Neutrophil (primary cell): ENCODE data around the gene AQR.

Source experiments
- H3K27ac ChIP-seq: fragments of 200-600 bp; sonication (generic); 2 replicates; pipeline ENCODE4 v1.5.1; 2016; ENCODE audit warnings: mild to moderate bottlenecking, moderate library complexity
- H3K27me3 ChIP-seq: fragments of 200-600 bp; sonication (generic); 2 replicates; pipeline ENCODE4 v1.6.0; 2016; ENCODE audit warnings: mild to moderate bottlenecking
- H3K36me3 ChIP-seq: fragments of 200-600 bp; sonication (generic); 2 replicates; pipeline ENCODE4 v1.5.1; 2017
- H3K4me1 ChIP-seq, 2 experiments: fragments of 200-600 bp in 1 of 2; sonication (generic) in 1 of 2; 1 replicate in 1 of 2; 2 replicates in 1 of 2; pipeline versions ENCODE4 v1.5.1 to v1.6.1; 2013 to 2016; ENCODE audit warnings: low read depth in 1 of 2, low read length in 1 of 2, mild to moderate bottlenecking in 1 of 2, moderate library complexity in 1 of 2; ENCODE audit not compliant: control insufficient read depth in 1 of 2, insufficient read depth in 1 of 2
- H3K4me3 ChIP-seq, 2 experiments: fragments of 200-600 bp in 1 of 2; sonication (generic) in 1 of 2; 1 replicate in 1 of 2; 2 replicates in 1 of 2; pipeline ENCODE4 v1.5.1; 2013 to 2016; ENCODE audit warnings: low read depth in 1 of 2, low read length in 1 of 2, mild to moderate bottlenecking in 1 of 2, moderate library complexity in 1 of 2
- H3K9me3 ChIP-seq: fragments of 200-600 bp; sonication (generic); 2 replicates; pipeline ENCODE4 v1.5.1; 2016
- TF ChIP-seq, protein P1 (sequence below): fragments of 200-600 bp; sonication (generic); IDR thresholded peaks from 2 replicates; pipeline ENCODE4 v1.5.1; 2016; ENCODE audit warnings: antibody characterized with exemption

The AQR gene

GRCh38 chr15:34851007-34851406, 118.5 kb downstream of the AQR start:
- TF ChIP-seq, protein P1, sequence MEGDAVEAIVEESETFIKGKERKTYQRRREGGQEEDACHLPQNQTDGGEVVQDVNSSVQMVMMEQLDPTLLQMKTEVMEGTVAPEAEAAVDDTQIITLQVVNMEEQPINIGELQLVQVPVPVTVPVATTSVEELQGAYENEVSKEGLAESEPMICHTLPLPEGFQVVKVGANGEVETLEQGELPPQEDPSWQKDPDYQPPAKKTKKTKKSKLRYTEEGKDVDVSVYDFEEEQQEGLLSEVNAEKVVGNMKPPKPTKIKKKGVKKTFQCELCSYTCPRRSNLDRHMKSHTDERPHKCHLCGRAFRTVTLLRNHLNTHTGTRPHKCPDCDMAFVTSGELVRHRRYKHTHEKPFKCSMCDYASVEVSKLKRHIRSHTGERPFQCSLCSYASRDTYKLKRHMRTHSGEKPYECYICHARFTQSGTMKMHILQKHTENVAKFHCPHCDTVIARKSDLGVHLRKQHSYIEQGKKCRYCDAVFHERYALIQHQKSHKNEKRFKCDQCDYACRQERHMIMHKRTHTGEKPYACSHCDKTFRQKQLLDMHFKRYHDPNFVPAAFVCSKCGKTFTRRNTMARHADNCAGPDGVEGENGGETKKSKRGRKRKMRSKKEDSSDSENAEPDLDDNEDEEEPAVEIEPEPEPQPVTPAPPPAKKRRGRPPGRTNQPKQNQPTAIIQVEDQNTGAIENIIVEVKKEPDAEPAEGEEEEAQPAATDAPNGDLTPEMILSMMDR, result no peak
- H3K36me3 ChIP-seq, result peaks cover 22% of the 10 kb centered on the region
- no peaks in the 10 kb centered on the region for H3K27me3 ChIP-seq
- no peak overlapping the region for H3K27ac ChIP-seq
- peaks cover 0 to 3% of the 10 kb centered on the region in 2 experiments for H3K4me1 ChIP-seq
- H3K9me3 ChIP-seq, result no peaks in the 10 kb centered on the region
- no peak overlapping the region for H3K4me3 ChIP-seq

GRCh38 chr15:34850121-34850520, 119.4 kb downstream of the AQR start:
- H3K4me1 ChIP-seq, result peaks cover 0 to 3% of the 10 kb centered on the region in 2 experiments
- TF ChIP-seq, protein P1, result no peak
- no peak overlapping the region for H3K4me3 ChIP-seq
- no peaks in the 10 kb centered on the region for H3K9me3 ChIP-seq
- no peaks in the 10 kb centered on the region for H3K27me3 ChIP-seq
- peaks cover 13% of the 10 kb centered on the region for H3K36me3 ChIP-seq
- no peak overlapping the region for H3K27ac ChIP-seq

- H3K36me3 ChIP-seq, result peaks cover 6% of the 10 kb centered on the region
- H3K4me1 ChIP-seq, result peaks cover 0 to 3% of the 10 kb centered on the region in 2 experiments
- H3K4me3 ChIP-seq, result no peak overlapping the region
- H3K27me3 ChIP-seq, result no peaks in the 10 kb centered on the region
- TF ChIP-seq, protein P1, result no peak
- H3K9me3 ChIP-seq, result no peaks in the 10 kb centered on the region
- no peak overlapping the region for H3K27ac ChIP-seq
Measured at GRCh38 chr15:34849364-34849959, 120.1 kb downstream of the AQR start.

GRCh38 chr15:34847598-34847997, 121.9 kb downstream of the AQR start:
- no peak overlapping the region for H3K4me3 ChIP-seq
- peaks cover 0 to 3% of the 10 kb centered on the region in 2 experiments for H3K4me1 ChIP-seq
- peaks cover 1% of the 10 kb centered on the region for H3K36me3 ChIP-seq
- no peaks in the 10 kb centered on the region for H3K27me3 ChIP-seq
- H3K27ac ChIP-seq, result no peak overlapping the region
- TF ChIP-seq, protein P1, result no peak
- H3K9me3 ChIP-seq, result no peaks in the 10 kb centered on the region

- TF ChIP-seq, protein P1, result no peak
- H3K27ac ChIP-seq, result no peak overlapping the region
Measured at GRCh38 chr15:34841262-34841725, 128.2 kb downstream of the AQR start.

More at GRCh38 chr15:34841262-34841725, 128.2 kb downstream of the AQR start:
- Histone ChIP-seq H3K4me1 (no peaks in the 10 kb centered on the region), H3K27me3 (no peaks in the 10 kb centered on the region), H3K4me3 (no peak overlapping the region), H3K36me3 (no peaks in the 10 kb centered on the region), H3K9me3 (no peaks in the 10 kb centered on the region)
